Midbrain (tissue), 1 donor: ENCODE results near the gene NT5DC3.

Experiments
- DNase-seq: peaks from one replicate; lab custom pipeline; 2025; lab: John Stamatoyannopoulos, UW

The NT5DC3 gene

DNA sequence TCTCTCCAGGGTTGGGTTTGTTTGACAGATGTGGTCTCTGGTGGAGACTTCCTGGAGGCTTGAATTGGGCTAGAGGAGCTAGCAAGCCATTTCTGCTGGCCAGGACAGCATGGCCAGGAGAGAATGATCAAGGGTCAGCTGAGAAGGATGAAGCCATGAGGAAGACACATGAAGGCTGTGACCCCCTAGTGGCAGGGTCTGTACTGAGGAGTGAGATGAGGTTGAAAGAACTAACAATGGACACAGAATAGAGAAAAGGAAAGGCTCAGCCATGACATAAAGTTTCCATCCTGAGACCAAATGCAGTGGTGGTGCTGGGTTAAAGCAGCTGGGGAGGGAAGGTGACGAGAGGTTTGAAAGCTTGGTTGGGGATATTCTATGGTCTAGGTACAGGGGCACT, 89.9 kb downstream of the NT5DC3 start:
- no peak for DNase-seq

DNA sequence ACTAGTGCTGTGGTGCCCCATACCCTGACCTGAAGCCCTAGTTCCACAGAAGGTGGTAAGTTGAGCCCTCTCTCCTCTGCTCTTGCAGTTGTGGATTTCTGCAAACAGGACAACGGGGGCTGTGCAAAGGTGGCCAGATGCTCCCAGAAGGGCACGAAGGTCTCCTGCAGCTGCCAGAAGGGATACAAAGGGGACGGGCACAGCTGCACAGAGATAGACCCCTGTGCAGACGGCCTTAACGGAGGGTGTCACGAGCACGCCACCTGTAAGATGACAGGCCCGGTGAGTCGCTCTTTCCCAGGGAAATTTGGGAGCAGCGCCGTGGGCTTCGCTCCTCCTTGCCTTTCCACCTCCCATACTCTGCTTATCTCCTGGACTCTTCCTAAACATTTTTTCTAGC, 92.2 kb downstream of the NT5DC3 start:
- no peak for DNase-seq

DNA sequence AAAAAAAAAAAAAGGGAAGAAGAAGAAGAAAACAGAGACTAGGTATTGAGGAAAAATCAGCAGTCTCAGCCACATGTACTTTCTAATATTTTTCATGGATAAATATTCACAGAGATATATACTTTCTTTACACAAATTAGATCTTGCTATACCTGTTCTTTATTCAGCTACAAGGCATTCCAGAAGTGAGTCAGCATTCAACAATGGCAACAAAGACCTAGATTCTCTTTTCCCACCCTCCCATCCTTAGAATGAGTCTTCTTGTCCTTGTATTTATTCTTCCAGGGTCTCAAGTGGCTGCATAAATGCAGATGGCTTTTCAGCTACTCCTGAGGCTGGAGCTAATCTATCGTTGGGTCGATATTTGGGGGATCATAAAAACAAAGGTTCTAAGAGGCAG, 93.0 kb downstream of the NT5DC3 start:
- no peak for DNase-seq

DNA sequence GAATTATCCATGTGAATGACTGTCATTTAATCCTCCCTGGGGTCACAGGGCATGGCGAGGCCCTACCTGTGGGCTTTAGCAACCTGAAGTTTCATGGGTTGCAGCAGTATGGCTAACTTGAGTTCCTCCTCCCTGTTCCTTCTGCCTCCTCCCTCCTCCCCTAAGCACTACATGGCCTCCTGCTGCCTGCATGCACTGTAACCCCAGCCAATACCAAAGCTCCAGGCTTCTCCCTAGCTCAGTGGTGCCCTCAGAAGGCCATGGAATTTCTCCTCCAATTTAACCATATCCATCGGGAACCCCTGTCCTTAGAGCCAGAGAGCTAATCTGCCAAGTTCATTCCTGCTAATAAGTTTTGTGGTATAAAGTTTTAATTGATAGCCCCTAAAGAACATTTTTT, 95.1 kb downstream of the NT5DC3 start:
- no peak for DNase-seq

DNA sequence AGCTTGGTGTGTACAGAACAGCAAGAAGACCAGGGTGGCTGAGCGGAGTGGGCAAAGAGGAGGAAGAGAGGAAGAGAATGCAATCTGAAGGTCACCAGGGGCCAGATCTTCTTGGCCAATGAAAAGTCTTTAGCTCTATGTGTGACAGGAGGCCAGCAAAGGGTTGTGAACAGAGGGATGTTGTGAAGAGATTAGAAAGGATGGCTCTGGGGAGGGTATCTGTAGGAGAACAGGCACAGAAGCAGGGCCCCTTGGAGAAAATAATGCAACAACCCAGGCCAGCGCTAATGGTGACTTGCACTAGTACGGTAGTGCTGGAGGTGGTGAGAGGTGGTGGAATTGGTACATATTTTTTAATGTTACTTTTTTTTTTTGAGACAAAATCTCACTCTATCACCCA, 97.2 kb downstream of the NT5DC3 start:
- DNase-seq, result no peak

DNA sequence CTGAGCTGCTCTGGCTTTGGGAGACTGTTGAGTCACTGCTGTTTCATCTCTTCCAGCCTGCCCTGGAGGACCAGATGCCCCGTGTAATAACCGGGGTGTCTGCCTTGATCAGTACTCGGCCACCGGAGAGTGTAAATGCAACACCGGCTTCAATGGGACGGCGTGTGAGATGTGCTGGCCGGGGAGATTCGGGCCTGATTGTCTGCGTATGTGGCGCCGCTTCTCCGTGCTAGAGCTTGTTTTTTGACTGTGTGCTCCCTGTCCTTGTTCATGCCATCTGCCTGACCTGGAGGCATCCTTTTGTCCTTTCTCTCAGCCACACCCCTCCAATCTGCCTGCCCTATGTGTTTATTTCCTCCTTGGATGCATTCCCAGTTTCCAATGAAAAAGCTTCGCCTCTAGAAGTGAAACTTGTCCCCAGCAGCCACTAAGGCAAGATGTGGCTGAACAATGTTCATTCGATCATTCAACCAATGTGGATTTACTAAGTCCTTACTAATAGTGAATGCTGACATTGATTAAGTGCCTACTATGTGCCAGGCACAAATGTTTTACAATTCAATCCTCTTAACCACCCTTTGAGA, 98.6 kb downstream of the NT5DC3 start:
- DNase-seq, result no peak

DNA sequence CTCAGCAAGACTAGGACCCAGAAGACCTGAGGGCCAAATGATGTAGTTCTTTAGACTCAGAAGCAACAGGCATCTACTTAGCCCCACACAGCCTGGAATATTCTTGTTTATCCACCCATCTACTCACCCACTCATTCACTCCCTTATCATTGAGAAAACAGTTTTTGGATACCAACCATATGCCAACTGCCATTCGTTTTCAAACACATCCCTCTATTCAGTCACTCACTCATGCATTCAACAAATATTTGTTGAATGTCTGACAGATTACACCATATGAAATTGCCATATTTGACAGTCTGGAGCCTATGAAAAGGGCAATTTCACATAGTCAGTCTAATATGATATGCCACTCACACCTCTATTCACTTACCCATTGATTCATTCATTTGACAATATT, 103.2 kb downstream of the NT5DC3 start:
- no peak for DNase-seq

DNA sequence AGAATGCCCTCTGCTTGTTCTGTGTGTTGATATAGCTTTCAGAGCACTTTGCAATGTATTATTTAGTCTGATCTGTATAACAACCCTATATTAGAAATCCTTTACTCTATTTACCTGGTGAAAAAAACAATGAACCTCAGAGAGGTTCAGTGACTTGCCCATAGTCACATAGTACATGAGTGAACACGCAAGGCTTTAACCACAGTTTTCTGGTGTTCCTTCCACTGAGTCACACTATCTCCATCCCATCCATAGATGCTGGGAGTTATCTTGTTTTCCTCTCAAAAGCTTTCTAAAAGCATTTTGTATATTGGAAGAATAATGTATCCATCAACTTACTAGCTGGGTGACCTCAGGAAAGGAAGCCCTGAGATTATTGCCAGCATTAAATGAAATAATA, 104.5 kb downstream of the NT5DC3 start:
- no peak for DNase-seq

DNA sequence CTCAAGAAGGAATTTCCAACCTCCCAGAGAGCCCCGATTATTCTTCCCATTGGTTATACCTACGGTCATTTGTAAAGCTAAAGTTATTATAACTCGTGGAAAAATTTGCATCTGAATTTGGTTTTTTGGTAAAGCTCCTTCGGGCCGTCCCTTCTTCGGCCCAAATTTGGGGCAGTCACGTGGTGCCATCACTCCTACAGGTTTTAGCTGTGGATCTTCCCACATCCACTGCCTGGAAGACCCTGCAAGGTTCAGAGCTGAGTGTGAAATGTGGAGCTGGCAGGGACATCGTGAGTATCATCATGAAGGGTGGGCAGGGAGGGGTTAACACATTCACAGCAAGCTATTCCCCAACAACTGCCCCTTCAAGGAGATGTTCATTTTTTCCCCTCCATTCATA, 105.7 kb downstream of the NT5DC3 start:
- no peak for DNase-seq

DNA sequence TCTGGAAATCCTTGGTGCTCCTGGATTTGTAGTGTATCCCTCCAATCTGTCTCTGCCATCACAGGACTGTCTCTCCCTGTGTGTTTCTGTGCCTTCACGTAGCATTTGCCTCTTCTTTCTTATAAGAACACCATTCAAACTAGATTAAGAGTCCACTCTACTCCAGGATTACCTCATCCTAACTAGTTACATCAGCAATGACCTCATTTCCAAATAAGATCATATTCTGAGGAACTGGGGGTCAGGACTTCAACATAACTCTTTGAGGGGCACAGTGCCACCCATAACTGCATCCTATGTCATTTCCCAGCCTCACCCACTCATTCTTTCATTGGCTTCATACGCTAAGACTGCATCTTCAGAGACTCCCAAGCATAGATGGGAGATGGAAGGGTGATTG, 106.2 kb downstream of the NT5DC3 start:
- DNase-seq, result no peak

DNA sequence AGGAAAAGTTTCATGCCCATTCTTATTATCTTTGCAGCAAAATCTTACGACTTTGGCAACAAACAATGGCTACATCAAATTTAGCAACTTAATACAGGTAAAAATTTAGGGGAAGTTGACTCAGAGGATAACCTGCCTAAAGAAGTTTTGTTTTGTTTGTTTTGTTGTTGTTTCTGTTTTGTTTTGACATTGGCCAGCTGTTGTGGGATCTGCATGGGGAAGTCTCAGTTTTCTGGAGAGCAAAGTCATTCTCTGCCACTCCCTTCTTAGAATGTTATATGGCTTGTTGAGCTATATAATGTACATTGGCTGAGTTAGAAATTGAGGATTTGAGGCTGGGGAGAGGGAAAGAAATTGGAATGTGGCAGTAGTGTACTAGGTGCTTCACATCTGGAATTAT, 109.5 kb downstream of the NT5DC3 start:
- DNase-seq, result no peak

DNA sequence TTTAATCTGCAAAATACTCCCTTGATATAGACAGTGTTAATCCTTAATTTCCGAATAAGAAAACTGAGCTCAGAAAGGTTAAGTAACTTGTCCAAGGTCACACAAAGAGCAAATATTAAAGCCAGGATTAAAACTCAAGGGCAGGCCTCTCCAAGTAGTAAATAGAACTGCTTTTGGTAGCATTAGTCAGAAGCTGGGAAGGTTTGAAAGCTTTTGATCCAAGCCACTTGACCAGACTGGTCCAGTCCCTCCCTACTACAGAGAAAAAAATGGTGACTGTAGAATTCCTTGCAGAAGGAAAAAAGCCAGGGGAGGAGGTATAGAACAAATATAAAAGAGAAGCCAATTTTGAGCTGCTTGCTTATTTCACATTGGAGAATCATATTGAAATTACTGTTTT, 111.5 kb downstream of the NT5DC3 start:
- no peak for DNase-seq

DNA sequence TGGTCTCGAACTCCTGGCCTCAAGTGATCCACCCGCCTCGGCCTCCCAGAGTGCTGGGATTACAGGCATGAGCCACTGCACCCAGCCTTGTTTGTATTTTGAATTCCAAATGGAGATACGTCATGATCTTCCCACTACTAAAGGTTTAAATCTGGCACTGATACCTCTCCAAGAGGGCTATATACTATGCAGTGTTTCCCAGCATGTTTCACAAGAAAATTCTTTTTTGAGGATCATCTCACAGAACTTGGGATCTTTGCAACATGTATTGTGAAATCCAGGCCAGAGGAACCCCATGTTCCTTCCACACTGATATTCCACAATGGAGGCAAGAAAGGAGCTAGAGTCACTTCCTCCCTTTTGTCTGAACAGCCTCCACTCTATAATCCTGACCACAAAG, 112.7 kb downstream of the NT5DC3 start:
- no peak for DNase-seq

DNA sequence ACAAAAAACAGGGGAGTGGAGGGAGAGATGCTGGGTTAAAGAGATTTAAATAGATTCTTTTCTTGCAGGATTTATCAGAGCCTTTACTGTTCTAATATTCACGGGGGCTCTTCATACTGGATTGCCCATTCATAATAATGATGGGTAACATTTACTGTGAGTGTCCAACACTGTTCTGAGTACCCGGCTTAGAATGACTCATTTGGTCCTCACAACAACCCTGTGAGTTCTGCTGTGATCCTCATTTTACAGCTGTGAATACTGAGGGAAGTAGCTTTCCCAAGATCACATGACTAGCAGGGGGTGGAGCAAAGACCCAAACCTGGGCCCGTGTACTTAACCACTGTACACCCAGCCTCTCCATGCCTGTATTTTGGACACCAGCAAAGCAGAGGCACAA, 113.4 kb downstream of the NT5DC3 start:
- no peak for DNase-seq

DNA sequence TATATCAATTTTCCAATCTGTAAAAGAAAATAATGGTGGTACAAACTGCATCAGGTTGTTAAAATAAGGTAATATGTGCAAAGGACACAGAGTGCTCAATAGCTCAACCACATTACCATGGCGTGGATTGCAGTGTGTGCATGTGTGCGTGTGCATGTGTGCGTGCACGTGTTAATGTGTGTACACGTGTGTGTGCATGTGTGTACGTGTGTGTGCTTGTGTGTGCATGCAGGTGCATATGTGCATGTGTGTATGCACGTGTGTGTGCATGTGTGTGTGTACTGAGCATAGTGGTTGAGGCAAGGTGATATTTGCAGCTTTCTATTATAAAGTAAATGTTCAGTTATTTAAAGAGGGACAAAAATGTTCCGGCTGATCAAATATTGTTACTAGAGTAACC, 115.6 kb downstream of the NT5DC3 start:
- DNase-seq, result no peak
